ENCODE results near the gene METTL25B. TPM values are rescaled to one million over a fixed set of nuclear protein-coding genes. Genes with fewer than 3 reads are reported as not detected.
A peak's percentile ranks its signal among the peaks of the same experiment; 100 is the strongest.

Gene METTL25B
- total and polyA plus RNA-seq, 2 experiments from 2014 or later, result 19.5 to 25.4 TPM

DNA sequence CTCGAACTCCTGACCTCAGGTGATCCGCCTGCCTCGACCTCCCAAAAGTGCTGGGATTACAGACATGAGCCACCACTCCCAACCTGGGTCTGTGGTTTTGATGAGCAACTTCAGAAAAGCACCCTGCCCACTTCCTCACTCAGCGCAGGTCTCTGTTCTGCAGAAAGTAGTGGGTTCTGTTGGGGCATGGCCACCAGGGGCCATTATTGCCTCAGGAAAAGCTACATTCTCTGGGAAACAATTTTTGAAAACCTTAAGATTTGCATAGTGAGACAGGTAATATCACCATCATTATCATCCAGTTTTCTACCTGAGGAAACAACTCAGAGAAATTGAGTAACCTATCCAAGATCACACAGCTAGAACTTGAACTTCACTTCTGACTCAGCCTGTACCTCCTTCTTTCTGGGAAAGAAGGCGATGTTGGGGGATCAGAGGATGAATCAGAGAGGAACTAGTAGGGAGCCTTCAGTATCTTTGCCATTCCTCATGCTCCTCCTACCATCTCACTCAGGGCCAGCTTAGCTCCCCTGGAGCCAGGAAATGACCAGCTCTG is 44.0 kb upstream of the METTL25B start:
- Histone ChIP-seq H3K4me1 (ENCODE audit: low read depth) (no peaks in the 10 kb centered on the region), H3K27me3 (no peaks in the 10 kb centered on the region), H3K27ac (no peak overlapping the region), H3K36me3 (no peaks in the 10 kb centered on the region), H3K9me3 (ENCODE audit: low read depth) (no peaks in the 10 kb centered on the region), H3K4me3 (no peak overlapping the region)
- TF ChIP-seq, protein P1, sequence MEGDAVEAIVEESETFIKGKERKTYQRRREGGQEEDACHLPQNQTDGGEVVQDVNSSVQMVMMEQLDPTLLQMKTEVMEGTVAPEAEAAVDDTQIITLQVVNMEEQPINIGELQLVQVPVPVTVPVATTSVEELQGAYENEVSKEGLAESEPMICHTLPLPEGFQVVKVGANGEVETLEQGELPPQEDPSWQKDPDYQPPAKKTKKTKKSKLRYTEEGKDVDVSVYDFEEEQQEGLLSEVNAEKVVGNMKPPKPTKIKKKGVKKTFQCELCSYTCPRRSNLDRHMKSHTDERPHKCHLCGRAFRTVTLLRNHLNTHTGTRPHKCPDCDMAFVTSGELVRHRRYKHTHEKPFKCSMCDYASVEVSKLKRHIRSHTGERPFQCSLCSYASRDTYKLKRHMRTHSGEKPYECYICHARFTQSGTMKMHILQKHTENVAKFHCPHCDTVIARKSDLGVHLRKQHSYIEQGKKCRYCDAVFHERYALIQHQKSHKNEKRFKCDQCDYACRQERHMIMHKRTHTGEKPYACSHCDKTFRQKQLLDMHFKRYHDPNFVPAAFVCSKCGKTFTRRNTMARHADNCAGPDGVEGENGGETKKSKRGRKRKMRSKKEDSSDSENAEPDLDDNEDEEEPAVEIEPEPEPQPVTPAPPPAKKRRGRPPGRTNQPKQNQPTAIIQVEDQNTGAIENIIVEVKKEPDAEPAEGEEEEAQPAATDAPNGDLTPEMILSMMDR (IDR thresholded peaks at IDR 0.05; ENCODE audit: low read depth, low read length), result no peak
- peak in 1 of 2 donors; percentile 37 for DNase-seq (ENCODE audit: low read depth in 1 of 2, low spot score in 1 of 2)

- DNase-seq (ENCODE audit: low read depth in 1 of 2, low spot score in 1 of 2), result peak; percentile 91 to 93
- Histone ChIP-seq H3K4me1 (ENCODE audit: low read depth) (peaks cover 45% of the 10 kb centered on the region), H3K36me3 (no peaks in the 10 kb centered on the region), H3K27me3 (no peaks in the 10 kb centered on the region), H3K27ac (peak overlapping the region; percentile 89), H3K9me3 (ENCODE audit: low read depth) (no peaks in the 10 kb centered on the region), H3K4me3 (peak overlapping the region; percentile 24)
- TF ChIP-seq, protein P1 (IDR thresholded peaks at IDR 0.05; ENCODE audit: low read depth, low read length), result peak; percentile 92
Observed at GRCh38 chr1:156689035-156689952, 39.0 kb upstream of the METTL25B start.

- TF ChIP-seq, protein P1 (IDR thresholded peaks at IDR 0.05; ENCODE audit: low read depth, low read length), result no peak
- peak; percentile 53 to 68 for DNase-seq (ENCODE audit: low read depth in 1 of 2, low spot score in 1 of 2)
- H3K4me1 ChIP-seq (ENCODE audit: low read depth), result peaks cover 50% of the 10 kb centered on the region
- peak overlapping the region; percentile 89 for H3K27ac ChIP-seq
- H3K27me3 ChIP-seq, result no peaks in the 10 kb centered on the region
- H3K9me3 ChIP-seq (ENCODE audit: low read depth), result no peaks in the 10 kb centered on the region
- peak overlapping the region; percentile 24 for H3K4me3 ChIP-seq
- H3K36me3 ChIP-seq, result no peaks in the 10 kb centered on the region
Observed at GRCh38 chr1:156689953-156690674, 38.2 kb upstream of the METTL25B start.

DNA sequence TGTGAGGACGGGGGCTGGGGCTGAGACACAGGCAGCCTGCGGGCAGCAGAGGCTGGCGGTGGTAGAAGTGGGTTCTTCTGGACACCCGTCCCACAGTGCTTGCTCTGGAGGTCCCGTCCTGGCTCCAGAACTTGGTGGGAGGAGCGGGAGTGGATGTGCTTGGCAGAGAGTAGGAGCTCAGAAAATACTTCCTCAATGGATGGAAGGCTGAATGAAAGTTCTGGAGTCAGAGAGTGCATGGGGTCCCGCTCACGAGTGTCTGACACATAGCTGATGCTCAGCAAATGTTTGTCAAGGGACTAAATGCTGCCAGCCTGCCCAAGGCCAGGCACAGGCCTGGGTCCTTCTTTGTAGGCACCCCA is 37.6 kb upstream of the METTL25B start:
- Histone ChIP-seq H3K9me3 (ENCODE audit: low read depth) (no peaks in the 10 kb centered on the region), H3K27ac (peak overlapping the region; percentile 89), H3K27me3 (no peaks in the 10 kb centered on the region), H3K4me3 (no peak overlapping the region), H3K4me1 (ENCODE audit: low read depth) (peaks cover 50% of the 10 kb centered on the region), H3K36me3 (no peaks in the 10 kb centered on the region)
- no peak for DNase-seq (ENCODE audit: low read depth in 1 of 2, low spot score in 1 of 2)
- TF ChIP-seq, protein P1 (IDR thresholded peaks at IDR 0.05; ENCODE audit: low read depth, low read length), result no peak

DNA sequence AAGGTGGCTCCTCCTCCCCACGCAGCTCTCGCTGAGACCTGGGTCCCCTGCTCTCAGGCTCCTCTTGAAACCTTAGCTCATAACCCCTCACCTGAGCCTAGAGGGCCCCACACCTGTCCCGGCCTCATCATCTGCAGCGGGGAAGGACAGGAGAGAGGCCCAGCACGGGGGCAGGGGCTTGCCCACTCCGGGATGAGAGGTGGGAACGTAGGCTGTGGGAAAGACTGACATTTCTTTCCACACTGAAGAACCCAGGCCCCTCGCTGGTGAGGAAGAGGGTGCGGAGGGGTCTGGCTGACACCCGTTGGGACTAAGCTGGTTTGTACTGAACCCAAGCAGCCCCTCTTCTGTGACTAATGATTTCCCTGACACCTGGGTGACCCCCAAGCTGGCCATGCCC is 37.1 kb upstream of the METTL25B start:
- Histone ChIP-seq H3K4me1 (ENCODE audit: low read depth) (peaks cover 50% of the 10 kb centered on the region), H3K4me3 (no peak overlapping the region), H3K27me3 (no peaks in the 10 kb centered on the region), H3K27ac (peak overlapping the region; percentile 89), H3K36me3 (no peaks in the 10 kb centered on the region), H3K9me3 (ENCODE audit: low read depth) (no peaks in the 10 kb centered on the region)
- DNase-seq (ENCODE audit: low read depth in 1 of 2, low spot score in 1 of 2), result no peak
- TF ChIP-seq, protein P1 (IDR thresholded peaks at IDR 0.05; ENCODE audit: low read depth, low read length), result no peak

Measured in cardiac muscle cell (in vitro differentiated cells and primary cell).